Posterior vena cava (tissue), 2 donors: ENCODE measurements around the gene MPP2. TPM values are rescaled to one million over a fixed set of nuclear protein-coding genes. Genes with fewer than 3 reads are reported as not detected.
"Not testable (repeated sequence)": the region's sequence is repeated elsewhere in the genome, so short reads cannot be mapped to it uniquely, and the experiment has no call there.

Source experiments
- DNase-seq: peaks from one replicate; pipeline ENCODE4 v3.0.0-alpha.2; 2020; ENCODE audit warnings: low spot score
- intact Hi-C, 2 donors: fragments of 100-400 bp; cut with DNase I; formaldehyde crosslinking; loops; one replicate each; pipeline versions ENCODE4 v1.14.1 to v1.14.2; 2022 to 2023
- total RNA-seq, 2 donors: library from RNA; stranded (reverse); fragmentation: NEBNext Ultra II Directional; extraction: Animal tissue kit (Norgen Biotek cat#: 25700); gene quantifications; one replicate each; pipeline ENCODE4 v1.2.1, GENCODE V29; 2021
- donor health status: DM: yes; HTN: yes; CAD: no.
- donor health status: DM: yes; HTN: yes; CAD: no.

MPP2 gene
- total RNA-seq, 2 donors from 2014 or later = 11.4 to 15.5 TPM

- DNase-seq = no peak
- intact Hi-C loops = no loop called here
Observed at GRCh38 chr17:43879723-43880419, 27.5 kb downstream of the MPP2 start.

- intact Hi-C loops = no loop called here
- DNase-seq = peak; percentile 93
Observed at GRCh38 chr17:43878260-43879175, 28.8 kb downstream of the MPP2 start.

- intact Hi-C loops = no loop called here
- DNase-seq = peak; percentile 65
Observed at GRCh38 chr17:43877451-43878155, 29.7 kb downstream of the MPP2 start.

GRCh38 chr17:43877031-43877430, 30.3 kb downstream of the MPP2 start:
- intact Hi-C loops = no loop called here
- peak; percentile 37 for DNase-seq

- intact Hi-C loops = no loop called here
- DNase-seq = peak; percentile 53
Observed at GRCh38 chr17:43875476-43876147, 31.7 kb downstream of the MPP2 start.

- intact Hi-C loops = no loop called here
- no peak for DNase-seq
Observed at GRCh38 chr17:43874293-43874692, 33.0 kb downstream of the MPP2 start.

- DNase-seq = no peak
- intact Hi-C loops = no loop called here
Observed at GRCh38 chr17:43873815-43874214, 33.5 kb downstream of the MPP2 start.

GRCh38 chr17:43873091-43873490, 34.2 kb downstream of the MPP2 start:
- intact Hi-C loops = no loop called here
- DNase-seq = no peak

GRCh38 chr17:43871946-43872690, 35.2 kb downstream of the MPP2 start:
- peak; percentile 30 for DNase-seq
- intact Hi-C loops = no loop called here

GRCh38 chr17:43869031-43869430, 38.3 kb downstream of the MPP2 start:
- DNase-seq = peak; percentile 11
- intact Hi-C loops = not testable (repeated sequence)

- peak; percentile 8 for DNase-seq
- intact Hi-C loops = no loop called here
Observed at GRCh38 chr17:43868226-43868994, 38.9 kb downstream of the MPP2 start.

- peak; percentile 53 for DNase-seq
- intact Hi-C loops = no loop called here
Observed at GRCh38 chr17:43864161-43864984, 43.0 kb downstream of the MPP2 start.

- intact Hi-C loops = no loop called here
- DNase-seq = peak; percentile 49
Observed at GRCh38 chr17:43861960-43862359, 45.4 kb downstream of the MPP2 start.

- intact Hi-C loops = no loop called here
- peak; percentile 84 for DNase-seq
Observed at GRCh38 chr17:43860927-43861622, 46.3 kb downstream of the MPP2 start.

- intact Hi-C loops = no loop called here
- DNase-seq = peak; percentile 71
Observed at GRCh38 chr17:43860077-43860725, 47.1 kb downstream of the MPP2 start.
